HG02759 (cell line): ENCODE measurements around the gene GTPBP1.

ENCODE experiments used
- ATAC-seq: cut with Tn5 transposase; IDR thresholded peaks from one replicate; pipeline ENCODE4 v1.9.1; 2021; ENCODE audit warnings: mild to moderate bottlenecking, moderate library complexity; ENCODE audit not compliant: unreplicated experiment

GTPBP1 gene

DNA sequence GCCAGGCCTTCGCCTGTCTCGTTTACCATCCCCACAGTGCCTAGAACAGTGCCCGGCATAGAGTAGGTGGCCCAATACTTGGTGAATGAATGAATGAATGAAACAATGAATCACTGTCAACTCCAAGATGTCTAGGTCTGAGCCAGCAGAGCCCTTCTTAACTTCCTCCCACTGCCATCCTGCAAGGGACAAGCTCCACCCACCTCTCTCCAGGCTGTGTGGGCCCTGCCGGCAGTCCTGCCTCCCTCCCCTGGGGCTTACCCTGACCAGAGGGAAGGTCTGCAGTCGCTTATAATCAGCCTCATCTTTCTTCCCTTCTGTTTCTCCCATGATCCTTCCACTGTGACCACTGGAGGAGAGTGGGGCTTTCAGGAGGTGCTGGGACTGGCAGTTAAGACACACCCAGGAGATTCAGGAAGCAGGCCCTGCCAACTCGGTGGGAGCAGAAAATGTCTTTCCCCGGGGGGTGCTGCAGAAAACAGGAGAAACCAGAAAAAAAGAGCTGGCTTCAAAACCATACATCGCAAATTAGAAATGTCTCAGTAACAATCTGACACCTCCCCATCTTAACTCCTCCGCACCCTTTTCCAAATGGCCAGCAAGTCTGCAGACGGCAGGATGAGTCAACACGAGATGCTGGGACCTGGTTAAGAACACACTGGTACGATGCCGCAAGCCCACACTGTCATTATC, 76.8 kb downstream of the GTPBP1 start:
- no peak for ATAC-seq
